Measurements from ENCODE around the gene NRP1. TPM values are rescaled to one million over a fixed set of nuclear protein-coding genes. Genes with fewer than 3 reads are reported as not detected.

NRP1 gene
- polyA plus RNA-seq, 2 donors, result 2.6 to 4.6 TPM

- Histone ChIP-seq H3K27ac (ENCODE audit: low read depth in 2 of 2, low read length in 1 of 2) (no peak overlapping the region), H3K9me3 (ENCODE audit: control insufficient read depth in 2 of 2, insufficient read depth in 1 of 2, low read depth in 1 of 2, low read length in 1 of 2) (no peaks in the 10 kb centered on the region), H3K4me1 (ENCODE audit: control insufficient read depth in 2 of 2, insufficient read depth in 2 of 2, low read length in 1 of 2) (no peaks in the 10 kb centered on the region), H3K36me3 (ENCODE audit: control insufficient read depth in 2 of 2, insufficient read depth in 2 of 2, low read length in 1 of 2) (no peaks in the 10 kb centered on the region), H3K4me3 (ENCODE audit: low read depth in 1 of 2, low read length in 2 of 2) (no peak overlapping the region), H3K27me3 (ENCODE audit: control insufficient read depth in 1 of 2, insufficient read depth in 2 of 2, low read length in 2 of 2) (no peaks in the 10 kb centered on the region)
- WGBS, 2 donors, result 83 to 88% methylated on average over 3 of the region's 3 CpGs
These were observed 18.1 kb upstream of the NRP1 start for GRCh38 chr10:33352615-33353014.

DNA sequence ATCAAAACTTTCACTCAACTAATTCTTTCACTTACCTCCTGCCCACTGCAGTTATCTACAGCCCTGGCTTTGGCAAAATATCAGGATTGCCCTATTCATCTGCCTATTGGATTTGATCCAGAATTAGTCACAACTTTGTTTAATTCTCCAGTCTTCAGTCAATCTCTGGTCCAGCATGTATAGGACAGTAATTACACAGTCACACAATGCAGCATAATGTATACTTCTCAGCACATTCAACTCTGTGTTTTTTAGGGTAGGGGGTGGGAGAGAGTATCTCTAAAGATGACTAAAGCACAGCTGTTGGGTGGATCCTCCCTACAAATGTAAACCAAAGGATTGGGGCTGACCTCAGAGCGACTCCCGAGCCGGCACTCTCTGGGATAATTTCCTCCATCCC, 17.7 kb upstream of the NRP1 start:
- WGBS, 2 donors, result 65 to 71% methylated on average over 3 of the region's 3 CpGs
- no peaks in the 10 kb centered on the region for H3K27me3 ChIP-seq (ENCODE audit: control insufficient read depth in 1 of 2, insufficient read depth in 2 of 2, low read length in 2 of 2)

GRCh38 chr10:33350041-33350440, 15.6 kb upstream of the NRP1 start:
- Histone ChIP-seq H3K4me1 (ENCODE audit: control insufficient read depth in 2 of 2, insufficient read depth in 2 of 2, low read length in 1 of 2) (no peaks in the 10 kb centered on the region), H3K27ac (ENCODE audit: low read depth in 2 of 2, low read length in 1 of 2) (no peak overlapping the region), H3K36me3 (ENCODE audit: control insufficient read depth in 2 of 2, insufficient read depth in 2 of 2, low read length in 1 of 2) (no peaks in the 10 kb centered on the region), H3K27me3 (ENCODE audit: control insufficient read depth in 1 of 2, insufficient read depth in 2 of 2, low read length in 2 of 2) (no peaks in the 10 kb centered on the region), H3K4me3 (ENCODE audit: low read depth in 1 of 2, low read length in 2 of 2) (no peak overlapping the region), H3K9me3 (ENCODE audit: control insufficient read depth in 2 of 2, insufficient read depth in 1 of 2, low read depth in 1 of 2, low read length in 1 of 2) (no peaks in the 10 kb centered on the region)
- WGBS, 2 donors, result 53 to 59% methylated on average over 2 of the region's 2 CpGs

More for the DNA sequence above, 17.7 kb upstream of the NRP1 start:
- no peak overlapping the region for H3K4me3 ChIP-seq (ENCODE audit: low read depth in 1 of 2, low read length in 2 of 2)
- no peaks in the 10 kb centered on the region for H3K4me1 ChIP-seq (ENCODE audit: control insufficient read depth in 2 of 2, insufficient read depth in 2 of 2, low read length in 1 of 2)
- H3K9me3 ChIP-seq (ENCODE audit: control insufficient read depth in 2 of 2, insufficient read depth in 1 of 2, low read depth in 1 of 2, low read length in 1 of 2), result no peaks in the 10 kb centered on the region
- no peak overlapping the region for H3K27ac ChIP-seq (ENCODE audit: low read depth in 2 of 2, low read length in 1 of 2)
- no peaks in the 10 kb centered on the region for H3K36me3 ChIP-seq (ENCODE audit: control insufficient read depth in 2 of 2, insufficient read depth in 2 of 2, low read length in 1 of 2)

- no peak overlapping the region for H3K27ac ChIP-seq (ENCODE audit: low read depth in 2 of 2, low read length in 1 of 2)
- H3K36me3 ChIP-seq (ENCODE audit: control insufficient read depth in 2 of 2, insufficient read depth in 2 of 2, low read length in 1 of 2), result no peaks in the 10 kb centered on the region
- H3K9me3 ChIP-seq (ENCODE audit: control insufficient read depth in 2 of 2, insufficient read depth in 1 of 2, low read depth in 1 of 2, low read length in 1 of 2), result no peaks in the 10 kb centered on the region
- H3K4me1 ChIP-seq (ENCODE audit: control insufficient read depth in 2 of 2, insufficient read depth in 2 of 2, low read length in 1 of 2), result no peaks in the 10 kb centered on the region
- H3K4me3 ChIP-seq (ENCODE audit: low read depth in 1 of 2, low read length in 2 of 2), result no peak overlapping the region
- H3K27me3 ChIP-seq (ENCODE audit: control insufficient read depth in 1 of 2, insufficient read depth in 2 of 2, low read length in 2 of 2), result no peaks in the 10 kb centered on the region
These were observed 14.8 kb upstream of the NRP1 start for GRCh38 chr10:33349268-33349667.

DNA sequence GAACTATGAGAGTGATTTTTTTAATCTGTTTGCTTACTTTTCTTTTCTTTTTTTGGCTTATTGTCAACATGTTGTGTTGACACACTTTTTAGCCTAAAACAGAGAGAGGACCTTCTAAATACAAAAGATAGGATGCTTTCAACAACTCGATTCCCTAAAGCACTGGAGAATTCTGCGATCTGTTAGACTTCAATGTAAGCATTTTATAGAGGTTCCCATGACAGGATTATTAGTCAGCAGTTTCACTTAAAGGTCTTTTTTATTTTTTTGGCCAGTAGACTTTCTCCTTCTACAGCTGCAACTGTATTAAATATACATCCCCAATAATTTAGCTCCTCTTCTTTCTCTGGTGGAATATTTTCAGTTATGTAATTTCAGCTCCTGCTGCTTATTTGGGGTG, 12.7 kb upstream of the NRP1 start:
- Histone ChIP-seq H3K36me3 (ENCODE audit: control insufficient read depth in 2 of 2, insufficient read depth in 2 of 2, low read length in 1 of 2) (no peaks in the 10 kb centered on the region), H3K9me3 (ENCODE audit: control insufficient read depth in 2 of 2, insufficient read depth in 1 of 2, low read depth in 1 of 2, low read length in 1 of 2) (no peaks in the 10 kb centered on the region), H3K4me1 (ENCODE audit: control insufficient read depth in 2 of 2, insufficient read depth in 2 of 2, low read length in 1 of 2) (no peaks in the 10 kb centered on the region), H3K27me3 (ENCODE audit: control insufficient read depth in 1 of 2, insufficient read depth in 2 of 2, low read length in 2 of 2) (no peaks in the 10 kb centered on the region), H3K27ac (ENCODE audit: low read depth in 2 of 2, low read length in 1 of 2) (no peak overlapping the region), H3K4me3 (ENCODE audit: low read depth in 1 of 2, low read length in 2 of 2) (no peak overlapping the region)
- WGBS, 2 donors, result 65 to 79% methylated on average over 2 of the region's 2 CpGs

- Histone ChIP-seq H3K4me3 (ENCODE audit: low read depth in 1 of 2, low read length in 2 of 2) (no peak overlapping the region), H3K27ac (ENCODE audit: low read depth in 2 of 2, low read length in 1 of 2) (no peak overlapping the region), H3K27me3 (ENCODE audit: control insufficient read depth in 1 of 2, insufficient read depth in 2 of 2, low read length in 2 of 2) (no peaks in the 10 kb centered on the region), H3K36me3 (ENCODE audit: control insufficient read depth in 2 of 2, insufficient read depth in 2 of 2, low read length in 1 of 2) (no peaks in the 10 kb centered on the region), H3K4me1 (ENCODE audit: control insufficient read depth in 2 of 2, insufficient read depth in 2 of 2, low read length in 1 of 2) (no peaks in the 10 kb centered on the region), H3K9me3 (ENCODE audit: control insufficient read depth in 2 of 2, insufficient read depth in 1 of 2, low read depth in 1 of 2, low read length in 1 of 2) (no peaks in the 10 kb centered on the region)
- 86 to 88% methylated on average over 5 of the region's 5 CpGs for WGBS, 2 donors
These were observed 10.8 kb upstream of the NRP1 start for GRCh38 chr10:33345236-33345635.

DNA sequence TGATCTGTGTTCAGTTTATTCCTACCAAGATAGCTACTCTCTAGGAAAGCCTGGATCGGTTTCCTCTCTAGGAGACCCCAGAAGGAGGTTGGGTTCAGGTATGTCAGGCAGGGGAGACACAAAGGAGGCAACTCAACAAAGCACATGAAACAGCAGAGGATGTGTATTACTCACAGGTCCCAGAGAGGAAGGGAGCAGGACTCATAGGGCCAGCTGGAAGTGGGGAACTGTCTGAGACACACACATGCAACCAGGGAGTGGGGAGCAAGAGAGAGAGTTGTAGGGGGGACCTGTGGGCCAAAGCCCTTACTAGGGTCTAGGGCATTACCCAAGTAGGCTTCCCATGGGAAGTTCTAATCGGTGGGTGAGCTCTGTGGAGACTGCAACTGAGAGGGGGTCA, 10.2 kb upstream of the NRP1 start:
- Histone ChIP-seq H3K9me3 (ENCODE audit: control insufficient read depth in 2 of 2, insufficient read depth in 1 of 2, low read depth in 1 of 2, low read length in 1 of 2) (no peaks in the 10 kb centered on the region), H3K36me3 (ENCODE audit: control insufficient read depth in 2 of 2, insufficient read depth in 2 of 2, low read length in 1 of 2) (no peaks in the 10 kb centered on the region), H3K27ac (ENCODE audit: low read depth in 2 of 2, low read length in 1 of 2) (no peak overlapping the region), H3K27me3 (ENCODE audit: control insufficient read depth in 1 of 2, insufficient read depth in 2 of 2, low read length in 2 of 2) (no peaks in the 10 kb centered on the region), H3K4me3 (ENCODE audit: low read depth in 1 of 2, low read length in 2 of 2) (no peak overlapping the region), H3K4me1 (ENCODE audit: control insufficient read depth in 2 of 2, insufficient read depth in 2 of 2, low read length in 1 of 2) (no peaks in the 10 kb centered on the region)
- WGBS, 2 donors, result 92 to 93% methylated on average over 2 of the region's 2 CpGs

- Histone ChIP-seq H3K27me3 (ENCODE audit: control insufficient read depth in 1 of 2, insufficient read depth in 2 of 2, low read length in 2 of 2) (no peaks in the 10 kb centered on the region), H3K4me1 (ENCODE audit: control insufficient read depth in 2 of 2, insufficient read depth in 2 of 2, low read length in 1 of 2) (no peaks in the 10 kb centered on the region), H3K4me3 (ENCODE audit: low read depth in 1 of 2, low read length in 2 of 2) (no peak overlapping the region), H3K36me3 (ENCODE audit: control insufficient read depth in 2 of 2, insufficient read depth in 2 of 2, low read length in 1 of 2) (no peaks in the 10 kb centered on the region), H3K9me3 (ENCODE audit: control insufficient read depth in 2 of 2, insufficient read depth in 1 of 2, low read depth in 1 of 2, low read length in 1 of 2) (no peaks in the 10 kb centered on the region), H3K27ac (ENCODE audit: low read depth in 2 of 2, low read length in 1 of 2) (no peak overlapping the region)
- 28 to 56% methylated on average over 1 of the region's 1 CpG for WGBS, 2 donors
These were observed 7.2 kb upstream of the NRP1 start for GRCh38 chr10:33341637-33342036.

DNA sequence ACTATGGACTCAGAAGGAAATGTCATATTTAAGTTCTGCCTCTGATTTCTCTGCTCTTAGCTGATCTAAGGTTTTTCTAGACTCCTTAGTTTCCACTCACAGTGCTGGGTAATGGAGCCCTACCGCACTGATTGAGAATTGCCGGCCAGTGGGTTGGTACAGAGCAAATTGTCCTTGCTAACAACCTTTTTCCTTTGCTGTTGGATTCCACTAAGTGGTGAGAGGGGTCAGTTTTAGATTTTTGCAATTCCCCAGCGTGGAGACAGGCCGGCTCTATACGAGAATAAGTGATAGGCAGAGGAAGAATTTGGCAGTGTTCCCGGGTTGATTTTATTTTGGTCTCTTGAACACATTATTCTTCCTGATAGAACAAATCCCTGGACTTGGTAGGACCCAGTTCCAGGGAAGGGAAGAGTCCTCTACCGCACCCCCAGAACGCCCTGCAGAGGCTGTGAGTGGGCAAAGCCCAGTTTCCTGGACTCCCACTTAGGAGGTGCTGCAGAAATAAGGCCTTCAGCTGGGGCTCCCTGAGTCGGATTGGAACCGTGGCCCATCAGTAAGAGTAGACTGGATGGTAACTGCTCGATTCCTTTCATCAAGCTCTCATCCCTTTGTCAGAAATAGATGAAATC, 3.0 kb upstream of the NRP1 start:
- WGBS, 2 donors, result 49 to 52% methylated on average over 11 of the region's 11 CpGs
- no peaks in the 10 kb centered on the region for H3K9me3 ChIP-seq (ENCODE audit: control insufficient read depth in 2 of 2, insufficient read depth in 1 of 2, low read depth in 1 of 2, low read length in 1 of 2)
- peak overlapping the region; percentile 81 to 85 for H3K27ac ChIP-seq (ENCODE audit: low read depth in 2 of 2, low read length in 1 of 2)
- peaks cover 2 to 7% of the 10 kb centered on the region in 2 donors for H3K4me1 ChIP-seq (ENCODE audit: control insufficient read depth in 2 of 2, insufficient read depth in 2 of 2, low read length in 1 of 2)
- H3K4me3 ChIP-seq (ENCODE audit: low read depth in 1 of 2, low read length in 2 of 2), result peak overlapping the region in 1 of 2 donors; percentile 94
- no peaks in the 10 kb centered on the region for H3K36me3 ChIP-seq (ENCODE audit: control insufficient read depth in 2 of 2, insufficient read depth in 2 of 2, low read length in 1 of 2)
- H3K27me3 ChIP-seq (ENCODE audit: control insufficient read depth in 1 of 2, insufficient read depth in 2 of 2, low read length in 2 of 2), result no peaks in the 10 kb centered on the region

- Histone ChIP-seq H3K9me3 (ENCODE audit: control insufficient read depth in 2 of 2, insufficient read depth in 1 of 2, low read depth in 1 of 2, low read length in 1 of 2) (no peaks in the 10 kb centered on the region), H3K27me3 (ENCODE audit: control insufficient read depth in 1 of 2, insufficient read depth in 2 of 2, low read length in 2 of 2) (no peaks in the 10 kb centered on the region), H3K4me3 (ENCODE audit: low read depth in 1 of 2, low read length in 2 of 2) (peak overlapping the region; percentile 63 to 94), H3K4me1 (ENCODE audit: control insufficient read depth in 2 of 2, insufficient read depth in 2 of 2, low read length in 1 of 2) (peaks cover 2 to 7% of the 10 kb centered on the region in 2 donors), H3K36me3 (ENCODE audit: control insufficient read depth in 2 of 2, insufficient read depth in 2 of 2, low read length in 1 of 2) (no peaks in the 10 kb centered on the region), H3K27ac (ENCODE audit: low read depth in 2 of 2, low read length in 1 of 2) (peak overlapping the region; percentile 81 to 85)
- 2% methylated on average over 50 to 67 of the region's 67 CpGs for WGBS, 2 donors
These were observed 2.3 kb upstream of the NRP1 start for GRCh38 chr10:33336582-33337325.

All from esophagus (tissue), 2 donors.